H9 (cell line): Measurements from ENCODE around the gene SEC23A. TPM values are rescaled to one million over a fixed set of nuclear protein-coding genes. Genes with fewer than 3 reads are reported as not detected.

Source experiments
- DNase-seq: peaks from one replicate; pipeline ENCODE4 v3.0.0-alpha.2; 2017
- H2AFZ ChIP-seq: one replicate; pipeline ENCODE4 v1.6.1; 2013; ENCODE audit warnings: mild to moderate bottlenecking, low read length, control low read depth, moderate library complexity
- H2AK5ac ChIP-seq: 2 replicates; pipeline ENCODE4 v1.6.1; 2013; ENCODE audit warnings: low read length, control low read depth, mixed read lengths; ENCODE audit not compliant: insufficient read length
- H2BK120ac ChIP-seq: one replicate; pipeline ENCODE4 v1.6.1; 2013; ENCODE audit warnings: low read depth, mild to moderate bottlenecking, low read length, control low read depth, inconsistent platforms; ENCODE audit not compliant: poor library complexity, severe bottlenecking
- H2BK12ac ChIP-seq: 2 replicates; pipeline ENCODE4 v1.6.1; 2013; ENCODE audit warnings: low read length, control low read depth, mixed read lengths, low read depth; ENCODE audit not compliant: insufficient read length
- H2BK15ac ChIP-seq: 2 replicates; pipeline ENCODE4 v1.6.1; 2013; ENCODE audit warnings: low read depth, low read length, control low read depth
- H2BK20ac ChIP-seq: one replicate; pipeline ENCODE4 v1.6.1; 2013; ENCODE audit warnings: low read depth, mild to moderate bottlenecking, low read length, control low read depth, inconsistent platforms; ENCODE audit not compliant: poor library complexity, severe bottlenecking
- H2BK5ac ChIP-seq: 2 replicates; pipeline ENCODE4 v1.6.1; 2013; ENCODE audit warnings: low read length, control low read depth, mixed read lengths; ENCODE audit not compliant: insufficient read length
- H3K14ac ChIP-seq: 2 replicates; pipeline ENCODE4 v1.6.1; 2013; ENCODE audit warnings: low read length, control low read depth; ENCODE audit not compliant: insufficient read depth
- H3K18ac ChIP-seq: 2 replicates; pipeline ENCODE4 v1.6.1; 2013; ENCODE audit warnings: low read depth, mild to moderate bottlenecking, mixed read lengths, low read length, control low read depth; ENCODE audit not compliant: insufficient read length
- H3K23ac ChIP-seq: 2 replicates; pipeline ENCODE4 v1.6.1; 2013; ENCODE audit warnings: low read length, control low read depth, mixed read lengths, low read depth; ENCODE audit not compliant: insufficient read length
- H3K23me2 ChIP-seq: 2 replicates; pipeline ENCODE4 v1.6.1; 2013; ENCODE audit warnings: low read depth, mild to moderate bottlenecking, mixed read lengths, low read length, control low read depth; ENCODE audit not compliant: insufficient read length, poor library complexity, severe bottlenecking
- H3K27ac ChIP-seq: 2 replicates; pipeline ENCODE4 v1.5.1; 2013; ENCODE audit warnings: low read length, control low read depth, mixed read lengths, low read depth; ENCODE audit not compliant: insufficient read length
- H3K27me3 ChIP-seq: 2 replicates; pipeline ENCODE4 v1.6.1; 2013; ENCODE audit warnings: low read length, control low read depth, inconsistent platforms; ENCODE audit not compliant: insufficient read depth
- H3K4ac ChIP-seq: 2 replicates; pipeline ENCODE4 v1.6.1; 2013; ENCODE audit warnings: low read depth, mild to moderate bottlenecking, control low read depth, inconsistent platforms, low read length, moderate library complexity
- H3K4me1 ChIP-seq: 2 replicates; pipeline ENCODE4 v1.6.1; 2013; ENCODE audit warnings: low read length, control low read depth, inconsistent platforms; ENCODE audit not compliant: insufficient read depth
- H3K4me2 ChIP-seq: 2 replicates; pipeline ENCODE4 v1.6.1; 2013; ENCODE audit warnings: low read length, control low read depth, mixed read lengths; ENCODE audit not compliant: insufficient read length, insufficient read depth
- H3K56ac ChIP-seq: 2 replicates; pipeline ENCODE4 v1.6.1; 2013; ENCODE audit warnings: low read depth, mild to moderate bottlenecking, mixed read lengths, low read length, control low read depth; ENCODE audit not compliant: insufficient read length
- H3K79me1 ChIP-seq: 2 replicates; pipeline ENCODE4 v1.6.1; 2013; ENCODE audit warnings: low read depth, mild to moderate bottlenecking, moderate library complexity, low read length, control low read depth, inconsistent platforms; ENCODE audit not compliant: insufficient read depth, poor library complexity, severe bottlenecking
- H3K79me2 ChIP-seq: 2 replicates; pipeline ENCODE4 v1.6.1; 2013; ENCODE audit warnings: low read length, control low read depth, inconsistent platforms; ENCODE audit not compliant: insufficient read depth
- H3K9ac ChIP-seq: 2 replicates; pipeline ENCODE4 v1.6.1; 2013; ENCODE audit warnings: low read length, control low read depth, mixed read lengths; ENCODE audit not compliant: insufficient read length; ENCODE audit errors: extremely low read depth
- H3K9me3 ChIP-seq: one replicate; pipeline ENCODE4 v1.6.1; 2013; ENCODE audit warnings: low read depth, low read length, inconsistent platforms; ENCODE audit not compliant: control insufficient read depth
- H3T11ph ChIP-seq: one replicate; pipeline ENCODE4 v1.6.1; 2013; ENCODE audit warnings: mild to moderate bottlenecking, low read length, control low read depth, inconsistent platforms
- H4K20me1 ChIP-seq: one replicate; pipeline ENCODE4 v1.6.1; 2013; ENCODE audit not compliant: control insufficient read depth, insufficient read length, insufficient read depth
- H4K5ac ChIP-seq: 2 replicates; pipeline ENCODE4 v1.6.1; 2013; ENCODE audit warnings: low read depth, mild to moderate bottlenecking, mixed read lengths, low read length, control low read depth; ENCODE audit not compliant: insufficient read length
- H4K8ac ChIP-seq: replicated peaks from 2 replicates; pipeline ENCODE4 v1.6.1; 2013; ENCODE audit warnings: low read length, control low read depth, mixed read lengths, low read depth; ENCODE audit not compliant: insufficient read length
- H4K91ac ChIP-seq: 2 replicates; pipeline ENCODE4 v1.6.1; 2013; ENCODE audit warnings: low read depth, mild to moderate bottlenecking, moderate library complexity, mixed read lengths, low read length, control low read depth; ENCODE audit not compliant: insufficient read length
- H3K27ac Mint-ChIP-seq, 3 experiments: 2 replicates in 2 of 3; 3 replicates in 1 of 3; pipeline ENCODE4 v1.8.0; 2020 to 2021; ENCODE audit warnings: mixed read lengths in 3 of 3, mild to moderate bottlenecking in 1 of 3, moderate library complexity in 1 of 3
- H3K27me3 Mint-ChIP-seq: 2 replicates; pipeline ENCODE4 v1.8.0; 2021; ENCODE audit warnings: low read depth, mild to moderate bottlenecking, moderate library complexity, mixed read lengths
- H3K36me3 Mint-ChIP-seq, 3 experiments: 2 replicates in 2 of 3; 3 replicates in 1 of 3; pipeline ENCODE4 v1.8.0; 2020 to 2021; ENCODE audit warnings: low read depth in 3 of 3, mixed read lengths in 3 of 3; ENCODE audit not compliant: insufficient read depth in 1 of 3
- H3K4me1 Mint-ChIP-seq, 2 experiments: 2 replicates each; pipeline ENCODE4 v1.8.0; 2020; ENCODE audit warnings: mixed read lengths in 2 of 2
- H3K4me3 Mint-ChIP-seq, 2 experiments: 2 replicates in 1 of 2; 3 replicates in 1 of 2; pipeline ENCODE4 v1.8.0; 2020 to 2021; ENCODE audit warnings: mild to moderate bottlenecking in 2 of 2, mixed read lengths in 2 of 2, moderate library complexity in 1 of 2
- H3K9me3 Mint-ChIP-seq, 2 experiments: 2 replicates in 1 of 2; 3 replicates in 1 of 2; pipeline ENCODE4 v1.8.0; 2020; ENCODE audit warnings: mild to moderate bottlenecking in 2 of 2, mixed read lengths in 2 of 2, moderate library complexity in 1 of 2
- CTCF ChIP-seq: fragments of 200-600 bp; sonication (generic); conservative IDR thresholded peaks from 3 replicates; pipeline ENCODE4 v1.8.0; 2021; ENCODE audit warnings: antibody characterized with exemption, mild to moderate bottlenecking
- WGBS: extraction: QIAGEN DNeasy Blood & Tissue Kit; methylation state at CpG from one replicate; pipeline ENCODE4 v1.1.7; 2013; ENCODE audit warnings: missing lambda C conversion rate, low lambda C conversion rate, mixed read lengths; ENCODE audit not compliant: insufficient read length; ENCODE audit errors: extremely low coverage; 5-methylcytosine and 5-hydroxymethylcytosine counted together
- total RNA-seq: library from RNA; stranded (reverse); gene quantifications from 2 replicates; pipeline ENCODE4 v1.2.1, GENCODE V29; 2021

The SEC23A gene
- total RNA-seq, 1 experiment from 2014 or later = 55.3 TPM

GRCh38 chr14:38999949-39000348 lies 103.1 kb downstream of the SEC23A start:
- H3K9me3 ChIP-seq = no peaks in the 10 kb centered on the region
- H3K56ac ChIP-seq = no peak overlapping the region
- no peak overlapping the region for H4K91ac ChIP-seq
- H3K23ac ChIP-seq = no peak overlapping the region
- no peaks in the 10 kb centered on the region for H3K27me3 ChIP-seq
- H4K8ac ChIP-seq = no peak overlapping the region
- H3K18ac ChIP-seq = no peak overlapping the region
- H3K23me2 ChIP-seq = no peaks in the 10 kb centered on the region
- H3K4ac ChIP-seq = no peak overlapping the region
- DNase-seq = no peak
- TF ChIP-seq CTCF = no peak
- H3K4me2 ChIP-seq = no peak overlapping the region
- no peak overlapping the region for H3K27ac Mint-ChIP-seq
- H2BK5ac ChIP-seq = no peak overlapping the region
- no peak overlapping the region for H3K14ac ChIP-seq
- no peak overlapping the region for H2AK5ac ChIP-seq
- H3K27me3 Mint-ChIP-seq = no peaks in the 10 kb centered on the region
- H3K27ac ChIP-seq = no peak overlapping the region
- H2AFZ ChIP-seq = no peak overlapping the region
- H2BK12ac ChIP-seq = no peak overlapping the region
- H2BK15ac ChIP-seq = no peak overlapping the region
- no peak overlapping the region for H2BK120ac ChIP-seq
- no peaks in the 10 kb centered on the region for H3K4me1 Mint-ChIP-seq
- H3K4me1 ChIP-seq = no peaks in the 10 kb centered on the region
- no CpG with 5 or more reads among the region's 1 CpG for WGBS
- no peak overlapping the region for H3K4me3 Mint-ChIP-seq
- no peaks in the 10 kb centered on the region for H3K36me3 Mint-ChIP-seq
- H4K5ac ChIP-seq = no peak overlapping the region
- H3T11ph ChIP-seq = no peak overlapping the region
- no peaks in the 10 kb centered on the region for H4K20me1 ChIP-seq
- H2BK20ac ChIP-seq = no peak overlapping the region
- no peaks in the 10 kb centered on the region for H3K79me1 ChIP-seq
- H3K9ac ChIP-seq = no peak overlapping the region
- no peaks in the 10 kb centered on the region for H3K79me2 ChIP-seq
- H3K9me3 Mint-ChIP-seq = no peaks in the 10 kb centered on the region
